OCI-LY1 (cell line): Measurements from ENCODE around the gene MTG2.

ENCODE experiments used
- H2AFZ ChIP-seq: fragments of 200-600 bp; sonication (generic), shearing (Covaris generic); 2 replicates; pipeline ENCODE4 v1.6.0; 2014; ENCODE audit warnings: antibody characterized with exemption, mild to moderate bottlenecking, low read length
- H3F3A ChIP-seq: fragments of 200-600 bp; sonication (generic), shearing (Covaris generic); 2 replicates; pipeline ENCODE4 v1.6.0; 2014; ENCODE audit warnings: mild to moderate bottlenecking, antibody characterized with exemption, low read length, moderate library complexity; ENCODE audit not compliant: insufficient read depth
- H3K27ac ChIP-seq: fragments of 200-600 bp; sonication (generic); 2 replicates; pipeline ENCODE4 v1.5.1; 2014; ENCODE audit warnings: low read length, mixed run types, mild to moderate bottlenecking, low read depth; ENCODE audit not compliant: poor library complexity, severe bottlenecking
- H3K27me3 ChIP-seq: fragments of 200-600 bp; sonication (generic); 2 replicates; pipeline ENCODE4 v1.6.0; 2014; ENCODE audit warnings: antibody characterized with exemption, mild to moderate bottlenecking, low read length, moderate library complexity; ENCODE audit not compliant: insufficient read depth
- H3K36me3 ChIP-seq: fragments of 200-600 bp; sonication (generic); 2 replicates; pipeline ENCODE4 v1.6.1; 2014; ENCODE audit warnings: mild to moderate bottlenecking, antibody characterized with exemption, low read length, moderate library complexity, mixed read lengths; ENCODE audit not compliant: insufficient read depth
- H3K4me1 ChIP-seq: fragments of 200-600 bp; sonication (generic); 2 replicates; pipeline ENCODE4 v1.5.1; 2014; ENCODE audit warnings: mild to moderate bottlenecking, low read length, moderate library complexity; ENCODE audit not compliant: insufficient read depth, severe bottlenecking
- H3K4me2 ChIP-seq: fragments of 200-600 bp; sonication (generic), shearing (Covaris generic); 2 replicates; pipeline ENCODE4 v1.6.1; 2014; ENCODE audit warnings: low read length
- H3K4me3 ChIP-seq: fragments of 200-600 bp; sonication (generic); 2 replicates; pipeline ENCODE4 v1.5.1; 2014; ENCODE audit warnings: low read length, low read depth, mild to moderate bottlenecking, mixed read lengths; ENCODE audit not compliant: poor library complexity, severe bottlenecking
- H3K79me2 ChIP-seq: fragments of 200-600 bp; shearing (Covaris generic); 2 replicates; pipeline ENCODE4 v1.6.1; 2016; ENCODE audit warnings: mixed run types, low read length, mixed read lengths; ENCODE audit not compliant: insufficient read depth
- H3K9ac ChIP-seq: fragments of 200-600 bp; sonication (generic), shearing (Covaris generic); 2 replicates; pipeline ENCODE4 v1.6.1; 2014; ENCODE audit warnings: mild to moderate bottlenecking, low read length, mixed read lengths
- H3K9me2 ChIP-seq: fragments of 200-600 bp; sonication (generic), shearing (Covaris generic); 2 replicates; pipeline ENCODE4 v1.6.1; 2014; ENCODE audit warnings: low read depth, mild to moderate bottlenecking, low read length, mixed read lengths
- H3K9me3 ChIP-seq: fragments of 200-600 bp; shearing (Covaris generic); 2 replicates; pipeline ENCODE4 v1.6.1; 2014; ENCODE audit warnings: low read length, mixed read lengths
- H4K20me1 ChIP-seq: fragments of 200-600 bp; sonication (generic), shearing (Covaris generic); 2 replicates; pipeline ENCODE4 v1.6.0; 2016; ENCODE audit warnings: mild to moderate bottlenecking, low read length; ENCODE audit not compliant: insufficient read depth
- CTCF ChIP-seq: fragments of 200-600 bp; sonication (generic), shearing (Covaris generic); IDR thresholded peaks from 2 replicates; pipeline ENCODE4 v1.5.1; 2017; ENCODE audit warnings: mild to moderate bottlenecking, antibody characterized with exemption, low read length, moderate library complexity, mixed read lengths
- EZH2 ChIP-seq: fragments of 200-600 bp; sonication (generic), shearing (Covaris generic); IDR thresholded peaks from 2 replicates; pipeline ENCODE4 v1.8.0; 2017; ENCODE audit warnings: borderline replicate concordance, mixed run types, mild to moderate bottlenecking, antibody characterized with exemption, low read length, moderate library complexity, mixed read lengths

MTG2 gene

DNA sequence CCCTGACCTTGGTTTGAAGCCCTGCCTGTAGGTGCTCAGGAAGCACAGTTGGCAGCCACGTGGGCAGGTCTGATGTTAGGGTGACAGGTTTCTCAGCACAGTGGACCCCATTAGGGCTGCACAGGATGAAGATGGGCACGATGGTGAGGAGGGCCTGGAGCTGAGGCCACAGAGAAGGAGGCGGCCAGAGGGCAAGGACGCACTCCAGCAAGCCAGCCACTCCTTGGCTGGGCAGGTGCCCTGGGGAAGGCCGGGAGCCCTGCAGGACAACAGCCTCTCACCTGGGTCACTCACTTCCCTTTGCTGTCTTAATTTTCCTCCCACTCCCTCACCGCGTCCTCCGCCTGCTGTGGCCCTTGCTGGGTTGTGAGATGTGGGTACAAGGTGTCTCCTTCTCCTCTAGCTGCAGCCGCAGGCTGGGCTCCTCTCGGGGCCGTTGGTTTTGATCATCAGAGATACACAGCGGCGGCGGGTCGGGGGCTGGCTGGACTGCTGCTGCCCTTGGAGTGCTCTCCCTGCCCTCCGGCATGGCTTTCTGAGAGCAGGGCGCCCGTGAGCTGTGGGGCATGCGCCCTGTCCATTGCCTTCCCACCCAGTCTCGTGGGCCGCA lies 61.2 kb downstream of the MTG2 start:
- no peaks in the 10 kb centered on the region for H4K20me1 ChIP-seq
- H2AFZ ChIP-seq = no peak overlapping the region
- no peaks in the 10 kb centered on the region for H3K9me3 ChIP-seq
- H3F3A ChIP-seq = no peaks in the 10 kb centered on the region
- H3K4me2 ChIP-seq = no peak overlapping the region
- H3K36me3 ChIP-seq = peaks cover 15% of the 10 kb centered on the region; the same call in 1 of the 2 replicates
- H3K27me3 ChIP-seq = no peaks in the 10 kb centered on the region
- peaks cover 12% of the 10 kb centered on the region for H3K4me1 ChIP-seq
- H3K27ac ChIP-seq = no peak overlapping the region
- no peak overlapping the region for H3K4me3 ChIP-seq
- no peak for TF ChIP-seq EZH2
- no peak for TF ChIP-seq CTCF
- H3K9me2 ChIP-seq = no peaks in the 10 kb centered on the region
- no peak overlapping the region for H3K9ac ChIP-seq
- H3K79me2 ChIP-seq = 0 out of 2 replicates have a peak, but pooled peaks cover 3% of the 10 kb centered on the region

DNA sequence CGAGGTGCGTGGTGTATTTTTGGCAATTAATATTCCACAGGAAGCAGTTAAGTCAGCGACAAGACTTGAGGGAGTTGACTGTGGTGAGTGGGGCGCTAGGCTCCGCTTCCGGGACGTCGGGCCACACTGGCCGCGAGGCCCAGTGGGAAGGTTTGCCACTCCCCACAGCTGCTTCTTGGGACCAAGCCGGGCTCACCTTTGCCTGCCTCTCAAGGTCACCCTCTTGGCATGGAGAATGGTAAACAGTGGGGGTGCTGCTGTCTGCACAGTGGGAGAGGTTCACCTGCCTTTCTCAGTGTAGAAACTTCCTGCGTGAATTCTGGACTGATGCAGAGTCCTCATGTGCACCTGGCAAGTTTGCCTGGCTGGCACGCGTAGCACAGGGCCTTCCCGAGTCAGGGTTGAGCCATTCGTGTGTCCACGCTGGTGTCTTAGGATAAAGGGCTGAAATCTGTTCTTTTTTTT lies 61.8 kb downstream of the MTG2 start:
- Histone ChIP-seq H3K27ac (no peak overlapping the region), H2AFZ (no peak overlapping the region), H3K9me3 (no peaks in the 10 kb centered on the region), H3K79me2 (0 out of 2 replicates have a peak, but pooled peaks cover 3% of the 10 kb centered on the region), H3K27me3 (no peaks in the 10 kb centered on the region), H3K9me2 (no peaks in the 10 kb centered on the region), H3K4me1 (peaks cover 6% of the 10 kb centered on the region), H3K36me3 (peaks cover 15% of the 10 kb centered on the region; the same call in 1 of the 2 replicates), H3F3A (no peaks in the 10 kb centered on the region), H4K20me1 (no peaks in the 10 kb centered on the region), H3K4me3 (no peak overlapping the region), H3K9ac (no peak overlapping the region), H3K4me2 (no peak overlapping the region)
- no peak for TF ChIP-seq EZH2
- no peak for TF ChIP-seq CTCF

DNA sequence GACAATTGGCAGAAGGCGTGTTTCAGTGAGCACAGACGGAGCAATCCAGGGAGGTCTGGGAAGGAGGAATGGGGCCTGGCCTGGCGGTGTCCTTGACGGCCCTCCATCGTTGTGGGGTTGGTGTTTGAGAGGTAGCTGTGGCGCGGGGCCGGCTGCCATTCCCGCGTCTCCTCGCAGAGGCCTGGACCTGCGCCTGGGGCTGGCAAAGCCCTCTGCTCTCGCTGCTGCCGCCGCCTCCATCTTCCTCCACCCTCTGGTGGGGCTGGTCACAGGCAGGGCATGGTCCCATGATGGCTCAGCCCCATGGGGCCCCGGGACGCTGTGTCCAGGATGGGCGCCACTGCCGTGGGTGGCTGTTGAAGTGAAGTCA lies 63.1 kb downstream of the MTG2 start:
- Histone ChIP-seq H4K20me1 (no peaks in the 10 kb centered on the region), H3K4me3 (no peak overlapping the region), H3K36me3 (peaks cover 15% of the 10 kb centered on the region; the same call in 1 of the 2 replicates), H3F3A (no peaks in the 10 kb centered on the region), H3K4me2 (no peak overlapping the region), H3K27me3 (no peaks in the 10 kb centered on the region), H3K27ac (no peak overlapping the region), H3K79me2 (0 out of 2 replicates have a peak, but pooled peaks cover 3% of the 10 kb centered on the region), H2AFZ (no peak overlapping the region), H3K9me3 (no peaks in the 10 kb centered on the region), H3K4me1 (no peaks in the 10 kb centered on the region), H3K9me2 (no peaks in the 10 kb centered on the region), H3K9ac (no peak overlapping the region)
- TF ChIP-seq EZH2 (no peak), CTCF (no peak)
